ENCODE results near the gene YPEL2.
A peak's percentile ranks its signal among the peaks of the same experiment; 100 is the strongest.

The YPEL2 gene

GRCh38 chr17:59439262-59439661, 107.8 kb downstream of the YPEL2 start:
- Histone ChIP-seq H3K79me2 (ENCODE audit: control insufficient read depth, low read length) (no peaks in the 10 kb centered on the region), H3K4me1 (ENCODE audit: control insufficient read depth, low read length) (peaks cover 40% of the 10 kb centered on the region), H3K9me3 (ENCODE audit: control insufficient read depth, insufficient read depth, low read length) (no peaks in the 10 kb centered on the region), H3K27me3 (ENCODE audit: control insufficient read depth, low read length) (peaks cover 10% of the 10 kb centered on the region), H3K36me3 (ENCODE audit: control insufficient read depth, low read length) (no peaks in the 10 kb centered on the region), H3K4me3 (ENCODE audit: low read length) (no peak overlapping the region), H3F3A (ENCODE audit: control insufficient read depth, insufficient read depth) (no peaks in the 10 kb centered on the region), H3K4me2 (ENCODE audit: low read length) (peak overlapping the region; percentile 31; the same call in 1 of the 2 replicates), H3K9me2 (replicated peaks; ENCODE audit: control insufficient read depth, low read length) (no peaks in the 10 kb centered on the region), H3K27ac (ENCODE audit: low read depth, low read length) (no peak overlapping the region), H4K20me1 (ENCODE audit: control insufficient read depth, insufficient read depth, low read depth, low read length) (no peaks in the 10 kb centered on the region)
- TF ChIP-seq EZH2phosphoT487 (IDR thresholded peaks at IDR 0.05; ENCODE audit: borderline replicate concordance, low read length) (no peak), CTCF (IDR thresholded peaks at IDR 0.05; ENCODE audit: low read depth, low read length, poor library complexity, severe bottlenecking) (no peak)

- no peaks in the 10 kb centered on the region for H4K20me1 ChIP-seq (ENCODE audit: control insufficient read depth, insufficient read depth, low read depth, low read length)
- no peak for TF ChIP-seq EZH2phosphoT487 (IDR thresholded peaks at IDR 0.05; ENCODE audit: borderline replicate concordance, low read length)
- no peak for TF ChIP-seq CTCF (IDR thresholded peaks at IDR 0.05; ENCODE audit: low read depth, low read length, poor library complexity, severe bottlenecking)
- no peaks in the 10 kb centered on the region for H3K79me2 ChIP-seq (ENCODE audit: control insufficient read depth, low read length)
These were observed 108.3 kb downstream of the YPEL2 start for GRCh38 chr17:59439741-59440211.

GRCh38 chr17:59440757-59441463, 109.5 kb downstream of the YPEL2 start:
- no peaks in the 10 kb centered on the region for H3K9me2 ChIP-seq (replicated peaks; ENCODE audit: control insufficient read depth, low read length)
- H3K27ac ChIP-seq (ENCODE audit: low read depth, low read length) = no peak overlapping the region
- H3K79me2 ChIP-seq (ENCODE audit: control insufficient read depth, low read length) = no peaks in the 10 kb centered on the region
- H3K36me3 ChIP-seq (ENCODE audit: control insufficient read depth, low read length) = no peaks in the 10 kb centered on the region
- H3K27me3 ChIP-seq (ENCODE audit: control insufficient read depth, low read length) = peaks cover 4% of the 10 kb centered on the region; the same call in 1 of the 2 replicates
- peaks cover 47% of the 10 kb centered on the region for H3K4me1 ChIP-seq (ENCODE audit: control insufficient read depth, low read length)
- no peak overlapping the region for H3K4me3 ChIP-seq (ENCODE audit: low read length)
- peak overlapping the region; percentile 34; the same call in 1 of the 2 replicates for H3K4me2 ChIP-seq (ENCODE audit: low read length)
- H3K9me3 ChIP-seq (ENCODE audit: control insufficient read depth, insufficient read depth, low read length) = no peaks in the 10 kb centered on the region
- TF ChIP-seq CTCF (IDR thresholded peaks at IDR 0.05; ENCODE audit: low read depth, low read length, poor library complexity, severe bottlenecking) (peak; percentile 86), EZH2phosphoT487 (IDR thresholded peaks at IDR 0.05; ENCODE audit: borderline replicate concordance, low read length) (no peak)
- H3F3A ChIP-seq (ENCODE audit: control insufficient read depth, insufficient read depth) = no peaks in the 10 kb centered on the region
- no peaks in the 10 kb centered on the region for H4K20me1 ChIP-seq (ENCODE audit: control insufficient read depth, insufficient read depth, low read depth, low read length)

More at GRCh38 chr17:59439741-59440211, 108.3 kb downstream of the YPEL2 start:
- no peak overlapping the region for H3K4me3 ChIP-seq (ENCODE audit: low read length)
- H3F3A ChIP-seq (ENCODE audit: control insufficient read depth, insufficient read depth) = no peaks in the 10 kb centered on the region
- no peaks in the 10 kb centered on the region for H3K36me3 ChIP-seq (ENCODE audit: control insufficient read depth, low read length)
- no peak overlapping the region for H3K27ac ChIP-seq (ENCODE audit: low read depth, low read length)
- H3K27me3 ChIP-seq (ENCODE audit: control insufficient read depth, low read length) = peaks cover 10% of the 10 kb centered on the region
- H3K4me2 ChIP-seq (ENCODE audit: low read length) = peak overlapping the region; percentile 31
- H3K4me1 ChIP-seq (ENCODE audit: control insufficient read depth, low read length) = peaks cover 42% of the 10 kb centered on the region
- no peaks in the 10 kb centered on the region for H3K9me3 ChIP-seq (ENCODE audit: control insufficient read depth, insufficient read depth, low read length)
- H3K9me2 ChIP-seq (replicated peaks; ENCODE audit: control insufficient read depth, low read length) = no peaks in the 10 kb centered on the region
